AG10803 (cell line): ENCODE data around the gene UNC13A.

Source experiments
- DNase-seq: peaks from one replicate; pipeline ENCODE4 v3.0.0; 2010; ENCODE audit warnings: low read depth
- H3K4me3 ChIP-seq: 2 replicates; pipeline ENCODE4 v1.5.1; 2011; ENCODE audit warnings: mild to moderate bottlenecking, low read length, control low read depth
- CTCF ChIP-seq: conservative IDR thresholded peaks from 2 replicates; pipeline ENCODE4 v1.5.1; 2011; ENCODE audit warnings: mild to moderate bottlenecking, low read length, control low read depth, inconsistent platforms

The UNC13A gene

DNA sequence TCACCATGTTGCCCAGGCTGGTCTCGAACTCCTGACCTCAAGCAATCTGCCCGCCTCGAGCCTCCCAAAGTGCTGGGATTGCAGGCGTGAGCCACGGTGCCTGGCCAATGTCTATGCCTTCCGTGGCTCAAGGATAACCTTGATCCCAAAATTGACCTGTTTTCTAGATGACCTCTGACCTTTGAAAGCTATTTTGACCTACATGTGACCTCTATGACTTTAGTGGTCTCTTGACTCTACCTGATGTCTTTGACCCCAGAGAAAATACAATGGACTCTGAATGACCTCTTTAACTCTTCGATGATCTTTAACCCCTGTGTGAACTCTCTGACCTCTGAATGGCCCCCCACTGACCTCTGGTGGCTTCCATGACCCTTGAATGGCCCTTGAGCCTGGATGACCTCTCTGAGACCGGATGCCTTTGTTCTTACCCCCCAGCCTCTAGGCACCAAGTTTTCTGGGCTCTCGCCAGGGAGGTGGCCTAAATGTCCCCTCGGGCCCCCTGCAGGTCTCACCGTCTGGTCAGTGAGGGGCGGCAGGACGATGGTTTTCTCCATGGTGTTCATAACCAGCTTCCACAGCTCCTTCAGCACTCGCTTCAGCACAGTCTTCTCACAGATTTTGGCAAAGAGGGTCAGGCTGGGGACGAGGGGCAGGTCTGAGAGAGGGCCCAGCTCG is 63.7 kb downstream of the UNC13A start:
- TF ChIP-seq CTCF, result no peak
- DNase-seq, result no peak
- H3K4me3 ChIP-seq, result no peak overlapping the region

DNA sequence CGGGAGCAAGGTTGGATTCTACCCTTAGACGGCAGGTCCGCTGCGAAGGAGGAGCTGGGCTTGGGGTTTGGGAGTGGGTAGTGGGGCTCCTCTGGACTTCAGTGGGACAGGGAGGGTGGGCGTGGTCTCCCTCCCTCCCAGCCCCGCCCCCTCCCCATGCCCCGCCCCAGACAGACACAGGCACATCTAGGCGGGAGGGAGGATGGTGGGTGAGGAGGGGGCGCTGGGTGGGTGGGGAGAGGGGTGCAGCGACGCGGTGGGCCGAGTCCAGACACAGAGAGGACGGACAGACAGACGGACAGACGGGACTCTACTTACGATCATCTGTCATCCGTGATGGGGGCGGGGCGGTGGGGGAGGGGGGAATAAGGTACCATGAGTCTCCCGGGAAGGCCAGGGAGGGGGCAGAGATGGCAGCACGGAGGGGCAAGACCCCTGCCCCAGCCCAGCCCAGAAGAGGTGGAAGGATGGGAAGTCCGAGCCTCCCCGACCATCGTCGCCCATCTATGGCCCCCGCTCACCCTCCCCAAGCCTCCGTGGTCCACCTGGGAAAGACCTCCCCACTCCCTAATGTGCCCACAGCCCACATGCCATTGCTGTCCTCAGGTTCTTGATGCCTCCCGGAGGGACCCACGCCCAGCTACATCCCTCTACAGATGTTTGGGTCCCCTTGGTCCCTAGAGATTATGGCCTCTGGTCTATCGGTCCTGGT is 64.8 kb downstream of the UNC13A start:
- DNase-seq, result no peak
- H3K4me3 ChIP-seq, result no peak overlapping the region
- no peak for TF ChIP-seq CTCF

DNA sequence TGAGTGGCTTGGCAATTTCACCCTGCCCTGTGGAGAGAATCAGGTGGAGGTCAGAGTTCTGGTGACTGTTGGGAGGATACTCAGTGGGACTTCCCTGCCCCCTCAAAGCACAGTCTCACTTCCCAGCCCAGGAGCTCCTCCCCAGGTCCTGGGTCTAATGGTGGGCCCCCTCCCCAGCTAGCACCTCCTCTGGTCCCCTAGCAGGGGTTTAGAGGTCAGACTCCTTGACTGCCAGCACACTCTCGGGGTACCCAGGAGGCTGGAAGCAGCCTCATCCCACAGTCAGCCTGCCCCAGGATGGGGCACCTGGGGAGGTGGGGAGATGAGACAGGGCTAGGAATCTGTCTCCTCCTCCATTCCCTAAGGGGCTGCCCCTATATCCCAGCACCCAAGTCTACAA is 67.5 kb downstream of the UNC13A start:
- no peak for TF ChIP-seq CTCF
- no peak for DNase-seq

GRCh38 chr19:17618936-17619335 is 69.2 kb downstream of the UNC13A start:
- no peak overlapping the region for H3K4me3 ChIP-seq
- no peak for DNase-seq
- TF ChIP-seq CTCF, result no peak

More for the DNA sequence above, 67.5 kb downstream of the UNC13A start:
- H3K4me3 ChIP-seq, result no peak overlapping the region

- no peak for DNase-seq
- no peak for TF ChIP-seq CTCF
- no peak overlapping the region for H3K4me3 ChIP-seq
These were observed 69.8 kb downstream of the UNC13A start for GRCh38 chr19:17618281-17618903.

DNA sequence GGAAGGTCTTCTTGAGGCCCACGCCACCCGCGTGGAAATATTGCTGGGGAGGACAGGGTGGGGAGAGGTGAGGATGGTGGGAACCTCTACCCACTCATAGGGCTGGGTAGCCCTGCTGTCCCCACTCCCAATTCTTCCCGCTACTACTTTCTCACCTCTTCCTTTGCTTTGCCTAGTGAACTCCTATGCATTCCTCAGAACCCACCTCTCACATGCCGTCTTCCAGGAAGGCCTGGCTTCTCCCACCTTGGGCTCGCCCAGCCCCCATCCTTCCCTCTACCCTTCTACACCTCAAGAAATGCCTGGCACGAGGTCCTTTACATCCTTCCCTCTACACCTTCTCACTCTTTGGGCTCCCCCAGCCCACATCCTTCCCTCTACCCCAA is 70.4 kb downstream of the UNC13A start:
- no peak overlapping the region for H3K4me3 ChIP-seq
- no peak for DNase-seq
- TF ChIP-seq CTCF, result no peak
